HepG2 (cell line): Measurements from ENCODE around the gene COX4I1.

ENCODE experiments used
- ELF1 ChIP-seq: sonication (generic); formaldehyde crosslinking; IDR thresholded peaks from 2 replicates; pipeline ENCODE4 v1.4.0; 2020; ENCODE audit warnings: missing genetic modification reagents
- ESRRA ChIP-seq: sonication (generic); formaldehyde crosslinking; IDR thresholded peaks from 2 replicates; pipeline ENCODE4 v1.5.1; 2020; ENCODE audit warnings: mild to moderate bottlenecking, low read depth, missing genetic modification reagents
- ETV5 ChIP-seq: IDR thresholded peaks from 2 replicates; pipeline ENCODE4 v1.6.1; 2018; ENCODE audit warnings: missing biosample characterization, missing genetic modification reagents, inconsistent platforms, borderline replicate concordance
- HNRNPUL1 ChIP-seq: fragments of 200-400 bp; formaldehyde crosslinking; IDR thresholded peaks from 2 replicates; pipeline ENCODE4 v1.6.1; 2017; ENCODE audit warnings: low read depth, mild to moderate bottlenecking, low read length, moderate library complexity
- KLF13 ChIP-seq: sonication (generic); formaldehyde crosslinking; IDR thresholded peaks from 2 replicates; pipeline ENCODE4 v1.4.0; 2020; ENCODE audit warnings: mild to moderate bottlenecking, missing genetic modification reagents
- RAD21 ChIP-seq: fragments of 450-650 bp; formaldehyde crosslinking; IDR thresholded peaks from 2 replicates; pipeline ENCODE4 v1.5.0; 2020; ENCODE audit warnings: mild to moderate bottlenecking
- SYNCRIP ChIP-seq: fragments of 200-400 bp; formaldehyde crosslinking; IDR thresholded peaks from 2 replicates; pipeline ENCODE4 v1.6.1; 2018; ENCODE audit warnings: mild to moderate bottlenecking, low read depth, low read length; ENCODE audit not compliant: insufficient read depth
- ZBTB21 ChIP-seq: sonication (generic); formaldehyde crosslinking; IDR thresholded peaks from 2 replicates; pipeline ENCODE4 v1.4.0; 2020; ENCODE audit warnings: missing genetic modification reagents
- ZNF143 ChIP-seq: sonication (generic); formaldehyde crosslinking; IDR thresholded peaks from 2 replicates; pipeline ENCODE4 v1.4.0; 2020; ENCODE audit warnings: missing genetic modification reagents
- TF ChIP-seq, protein P1 (sequence below): IDR thresholded peaks from 2 replicates; pipeline ENCODE4 v1.6.1; 2012; ENCODE audit warnings: inconsistent platforms
- TF ChIP-seq, protein P2 (sequence below): sonication (generic); formaldehyde crosslinking; IDR thresholded peaks from 2 replicates; pipeline ENCODE4 v1.5.0; 2020; ENCODE audit warnings: mild to moderate bottlenecking, missing genetic modification reagents, moderate library complexity

DNA sequence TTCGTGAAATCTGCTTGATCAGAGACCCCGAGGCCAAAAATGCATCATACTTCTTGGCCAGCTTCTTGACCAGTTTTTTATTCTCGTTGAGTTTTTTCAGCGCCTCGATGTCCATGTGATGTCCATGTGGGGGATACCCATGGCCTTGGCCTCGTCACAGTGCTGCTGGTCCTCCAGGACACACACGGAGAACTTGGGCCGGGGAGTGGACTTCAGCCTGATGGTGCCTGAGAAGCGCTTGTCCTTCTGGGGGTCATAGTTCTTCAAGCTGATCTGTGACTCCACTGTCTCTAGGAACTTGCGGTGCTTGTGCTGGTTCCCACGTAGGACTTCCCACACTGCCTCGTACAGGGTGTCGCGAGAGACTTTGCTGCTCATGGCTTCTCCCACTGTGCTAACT lies 16.7 kb downstream of the COX4I1 start:
- TF ChIP-seq ELF1 (CRISPR knock-in tag) (no peak), ETV5 (CRISPR knock-in tag) (no peak), HNRNPUL1 (no peak), ZBTB21 (CRISPR knock-in tag) (no peak), SYNCRIP (no peak), ZNF143 (CRISPR knock-in tag) (no peak), KLF13 (CRISPR knock-in tag) (no peak), RAD21 (no peak), ESRRA (no peak)
- TF ChIP-seq, protein P1, sequence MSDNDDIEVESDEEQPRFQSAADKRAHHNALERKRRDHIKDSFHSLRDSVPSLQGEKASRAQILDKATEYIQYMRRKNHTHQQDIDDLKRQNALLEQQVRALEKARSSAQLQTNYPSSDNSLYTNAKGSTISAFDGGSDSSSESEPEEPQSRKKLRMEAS = no peak
- TF ChIP-seq, protein P2, sequence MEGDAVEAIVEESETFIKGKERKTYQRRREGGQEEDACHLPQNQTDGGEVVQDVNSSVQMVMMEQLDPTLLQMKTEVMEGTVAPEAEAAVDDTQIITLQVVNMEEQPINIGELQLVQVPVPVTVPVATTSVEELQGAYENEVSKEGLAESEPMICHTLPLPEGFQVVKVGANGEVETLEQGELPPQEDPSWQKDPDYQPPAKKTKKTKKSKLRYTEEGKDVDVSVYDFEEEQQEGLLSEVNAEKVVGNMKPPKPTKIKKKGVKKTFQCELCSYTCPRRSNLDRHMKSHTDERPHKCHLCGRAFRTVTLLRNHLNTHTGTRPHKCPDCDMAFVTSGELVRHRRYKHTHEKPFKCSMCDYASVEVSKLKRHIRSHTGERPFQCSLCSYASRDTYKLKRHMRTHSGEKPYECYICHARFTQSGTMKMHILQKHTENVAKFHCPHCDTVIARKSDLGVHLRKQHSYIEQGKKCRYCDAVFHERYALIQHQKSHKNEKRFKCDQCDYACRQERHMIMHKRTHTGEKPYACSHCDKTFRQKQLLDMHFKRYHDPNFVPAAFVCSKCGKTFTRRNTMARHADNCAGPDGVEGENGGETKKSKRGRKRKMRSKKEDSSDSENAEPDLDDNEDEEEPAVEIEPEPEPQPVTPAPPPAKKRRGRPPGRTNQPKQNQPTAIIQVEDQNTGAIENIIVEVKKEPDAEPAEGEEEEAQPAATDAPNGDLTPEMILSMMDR (CRISPR knock-in tag) = no peak
